Measurements from ENCODE around the gene ST8SIA2.

DNA sequence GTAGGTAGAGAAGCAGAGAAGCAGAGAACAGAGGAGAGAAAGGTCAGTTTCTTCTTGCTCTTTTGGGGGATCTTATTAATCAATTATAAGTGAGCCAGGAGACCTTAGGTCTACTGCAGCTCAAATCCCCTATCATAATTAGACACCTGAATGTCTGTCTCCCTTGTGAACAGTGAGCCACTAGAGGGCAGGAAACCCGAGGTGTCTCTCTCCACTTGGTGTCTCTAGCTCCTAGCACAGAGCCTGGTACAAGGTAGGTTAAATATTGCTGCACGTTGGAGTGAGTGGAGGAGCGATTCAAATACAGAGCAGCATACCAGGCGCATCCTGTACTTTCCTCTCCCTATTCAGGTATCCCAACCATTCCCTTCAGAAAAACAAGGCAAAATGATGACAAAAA, 2.0 kb upstream of the ST8SIA2 start:
- TF ChIP-seq, protein P1, sequence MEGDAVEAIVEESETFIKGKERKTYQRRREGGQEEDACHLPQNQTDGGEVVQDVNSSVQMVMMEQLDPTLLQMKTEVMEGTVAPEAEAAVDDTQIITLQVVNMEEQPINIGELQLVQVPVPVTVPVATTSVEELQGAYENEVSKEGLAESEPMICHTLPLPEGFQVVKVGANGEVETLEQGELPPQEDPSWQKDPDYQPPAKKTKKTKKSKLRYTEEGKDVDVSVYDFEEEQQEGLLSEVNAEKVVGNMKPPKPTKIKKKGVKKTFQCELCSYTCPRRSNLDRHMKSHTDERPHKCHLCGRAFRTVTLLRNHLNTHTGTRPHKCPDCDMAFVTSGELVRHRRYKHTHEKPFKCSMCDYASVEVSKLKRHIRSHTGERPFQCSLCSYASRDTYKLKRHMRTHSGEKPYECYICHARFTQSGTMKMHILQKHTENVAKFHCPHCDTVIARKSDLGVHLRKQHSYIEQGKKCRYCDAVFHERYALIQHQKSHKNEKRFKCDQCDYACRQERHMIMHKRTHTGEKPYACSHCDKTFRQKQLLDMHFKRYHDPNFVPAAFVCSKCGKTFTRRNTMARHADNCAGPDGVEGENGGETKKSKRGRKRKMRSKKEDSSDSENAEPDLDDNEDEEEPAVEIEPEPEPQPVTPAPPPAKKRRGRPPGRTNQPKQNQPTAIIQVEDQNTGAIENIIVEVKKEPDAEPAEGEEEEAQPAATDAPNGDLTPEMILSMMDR (IDR thresholded peaks at IDR 0.05) = no peak
- no peak for TF ChIP-seq POLR2A (IDR thresholded peaks at IDR 0.05)
